Smooth muscle cell (in vitro differentiated cells): ENCODE data around the gene DACH1. TPM values are rescaled to one million over a fixed set of nuclear protein-coding genes. Genes with fewer than 3 reads are reported as not detected.

Source experiments
- DNase-seq: peaks from one replicate; lab custom pipeline; 2025; ENCODE audit not compliant: unreplicated experiment; lab: John Stamatoyannopoulos, UW
- H2AFZ ChIP-seq: fragments of 200-600 bp; sonication (generic); 2 replicates; pipeline ENCODE4 v1.6.0; 2016; ENCODE audit warnings: antibody characterized with exemption, low read depth, mild to moderate bottlenecking
- H3F3A ChIP-seq: fragments of 200-600 bp; sonication (generic); 2 replicates; pipeline ENCODE4 v1.6.0; 2017; ENCODE audit warnings: antibody characterized with exemption, low read depth
- H3K27ac ChIP-seq: fragments of 200-600 bp; sonication (generic); 2 replicates; pipeline ENCODE4 v1.5.1; 2016; ENCODE audit warnings: low read depth, mild to moderate bottlenecking
- H3K27me3 ChIP-seq: fragments of 200-600 bp; sonication (generic); 2 replicates; pipeline ENCODE4 v1.6.1; 2016; ENCODE audit warnings: low read depth, mild to moderate bottlenecking
- H3K36me3 ChIP-seq: fragments of 200-600 bp; sonication (generic); 2 replicates; pipeline ENCODE4 v1.5.1; 2016; ENCODE audit warnings: low read depth
- H3K4me1 ChIP-seq: fragments of 200-600 bp; sonication (generic); 2 replicates; pipeline ENCODE4 v1.5.1; 2016; ENCODE audit warnings: low read depth
- H3K4me2 ChIP-seq: fragments of 200-600 bp; sonication (generic); 2 replicates; pipeline ENCODE4 v1.6.0; 2016; ENCODE audit warnings: mild to moderate bottlenecking
- H3K4me3 ChIP-seq: fragments of 200-600 bp; sonication (generic); 2 replicates; pipeline ENCODE4 v1.5.1; 2016; ENCODE audit warnings: mild to moderate bottlenecking
- H3K79me2 ChIP-seq: fragments of 200-600 bp; sonication (generic); 2 replicates; pipeline ENCODE4 v1.6.0; 2016; ENCODE audit warnings: low read depth, mild to moderate bottlenecking
- H3K9ac ChIP-seq: fragments of 200-600 bp; sonication (generic); 2 replicates; pipeline ENCODE4 v1.6.0; 2016; ENCODE audit warnings: low read depth
- H3K9me3 ChIP-seq: fragments of 200-600 bp; sonication (generic); replicated peaks from 2 replicates; pipeline ENCODE4 v1.5.1; 2016; ENCODE audit warnings: low read depth
- H4K20me1 ChIP-seq: fragments of 200-600 bp; sonication (generic); 2 replicates; pipeline ENCODE4 v1.6.0; 2016; ENCODE audit warnings: low read depth
- WGBS: methylation state at CpG from one replicate; pipeline ENCODE4 v1.1.7; 2016; ENCODE audit warnings: low lambda C conversion rate; 5-methylcytosine and 5-hydroxymethylcytosine counted together
- polyA plus RNA-seq: library from polyadenylated mRNA; unstranded; fragments of >200 nt; fragmentation: Nextera tagmentation; extraction: Ambion mirVana; gene quantifications from 2 replicates; pipeline ENCODE4 v1.2.1, GENCODE V29; 2016
- total RNA-seq: library from RNA; depleted of rRNA; stranded (reverse); fragments of >200 nt; gene quantifications from 2 replicates; pipeline ENCODE4 v1.2.3, GENCODE V29; 2014
- TF ChIP-seq, protein P1 (sequence below): fragments of 200-600 bp; sonication (generic); IDR thresholded peaks from 2 replicates; pipeline ENCODE4 v1.5.1; 2017; ENCODE audit warnings: borderline replicate concordance, mild to moderate bottlenecking, antibody characterized with exemption; ENCODE audit not compliant: insufficient read depth, poor library complexity, severe bottlenecking

DACH1 gene
- total and polyA plus RNA-seq, 2 experiments from 2014 or later: 0.33 to 1.6 TPM

DNA sequence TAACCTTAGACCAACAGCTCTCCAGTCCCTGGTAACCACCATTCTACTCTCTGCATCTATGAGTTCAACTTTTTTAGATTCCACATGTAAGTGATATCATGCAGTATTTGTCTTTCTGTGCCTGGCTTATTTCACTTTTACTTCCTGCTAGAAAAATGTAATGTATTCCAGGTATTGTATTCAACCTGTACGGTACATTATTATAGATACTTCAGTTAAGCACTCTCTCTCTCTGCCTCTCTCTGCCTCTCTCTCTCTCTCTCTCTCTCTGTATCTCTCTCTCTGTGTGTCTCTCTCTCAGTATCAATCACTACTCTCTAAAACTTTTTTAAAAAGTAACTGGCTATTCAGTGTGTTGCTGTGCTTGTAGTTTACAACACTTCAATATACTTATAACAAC, 8.4 kb downstream of the DACH1 start:
- H3K9ac ChIP-seq: no peak overlapping the region

DNA sequence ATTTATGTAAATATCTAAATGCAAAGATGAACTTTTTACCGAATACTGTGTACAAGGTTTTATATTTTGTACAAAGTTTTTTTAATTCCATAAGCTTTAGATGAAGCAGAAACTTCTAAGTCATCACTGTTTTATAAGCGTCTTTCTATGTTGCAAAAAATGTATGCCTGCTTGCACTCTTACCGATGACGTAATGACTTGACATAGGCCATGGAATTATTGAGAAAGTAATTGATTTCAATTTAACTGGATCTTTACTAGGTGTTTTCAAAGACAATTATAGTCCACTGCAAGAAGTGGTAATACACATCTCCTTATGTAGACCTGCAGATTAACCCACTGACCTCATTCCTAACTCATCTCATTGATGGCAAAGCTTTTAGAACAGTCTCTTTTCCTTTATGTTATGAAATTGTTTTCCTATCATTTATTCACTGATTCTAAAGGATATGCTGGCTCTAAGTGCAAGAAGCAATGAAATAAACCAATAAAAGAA, 10.4 kb downstream of the DACH1 start:
- Histone ChIP-seq H3K79me2 (peaks cover 11% of the 10 kb centered on the region), H3K9me3 (no peaks in the 10 kb centered on the region), H4K20me1 (no peaks in the 10 kb centered on the region), H2AFZ (no peak overlapping the region), H3K4me1 (peaks cover 8% of the 10 kb centered on the region), H3F3A (no peaks in the 10 kb centered on the region), H3K4me2 (no peak overlapping the region), H3K4me3 (no peak overlapping the region), H3K36me3 (no peaks in the 10 kb centered on the region), H3K9ac (no peak overlapping the region), H3K27ac (no peak overlapping the region), H3K27me3 (peaks cover 12% of the 10 kb centered on the region)
- WGBS: 98% methylated on average over 4 of the region's 4 CpGs
- no peak for DNase-seq
- TF ChIP-seq, protein P1, sequence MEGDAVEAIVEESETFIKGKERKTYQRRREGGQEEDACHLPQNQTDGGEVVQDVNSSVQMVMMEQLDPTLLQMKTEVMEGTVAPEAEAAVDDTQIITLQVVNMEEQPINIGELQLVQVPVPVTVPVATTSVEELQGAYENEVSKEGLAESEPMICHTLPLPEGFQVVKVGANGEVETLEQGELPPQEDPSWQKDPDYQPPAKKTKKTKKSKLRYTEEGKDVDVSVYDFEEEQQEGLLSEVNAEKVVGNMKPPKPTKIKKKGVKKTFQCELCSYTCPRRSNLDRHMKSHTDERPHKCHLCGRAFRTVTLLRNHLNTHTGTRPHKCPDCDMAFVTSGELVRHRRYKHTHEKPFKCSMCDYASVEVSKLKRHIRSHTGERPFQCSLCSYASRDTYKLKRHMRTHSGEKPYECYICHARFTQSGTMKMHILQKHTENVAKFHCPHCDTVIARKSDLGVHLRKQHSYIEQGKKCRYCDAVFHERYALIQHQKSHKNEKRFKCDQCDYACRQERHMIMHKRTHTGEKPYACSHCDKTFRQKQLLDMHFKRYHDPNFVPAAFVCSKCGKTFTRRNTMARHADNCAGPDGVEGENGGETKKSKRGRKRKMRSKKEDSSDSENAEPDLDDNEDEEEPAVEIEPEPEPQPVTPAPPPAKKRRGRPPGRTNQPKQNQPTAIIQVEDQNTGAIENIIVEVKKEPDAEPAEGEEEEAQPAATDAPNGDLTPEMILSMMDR: no peak

More for the DNA sequence above, 8.4 kb downstream of the DACH1 start:
- H3K36me3 ChIP-seq: no peaks in the 10 kb centered on the region
- WGBS: 0% methylated on average over 1 of the region's 1 CpG
- no peaks in the 10 kb centered on the region for H4K20me1 ChIP-seq
- DNase-seq: no peak
- H3F3A ChIP-seq: no peaks in the 10 kb centered on the region
- TF ChIP-seq, protein P1: no peak
- no peak overlapping the region for H3K4me2 ChIP-seq
- no peak overlapping the region for H2AFZ ChIP-seq
- H3K27me3 ChIP-seq: peaks cover 32% of the 10 kb centered on the region
- no peak overlapping the region for H3K27ac ChIP-seq
- H3K79me2 ChIP-seq: peaks cover 11% of the 10 kb centered on the region
- peaks cover 8% of the 10 kb centered on the region for H3K4me1 ChIP-seq
- H3K4me3 ChIP-seq: no peak overlapping the region
- H3K9me3 ChIP-seq: no peaks in the 10 kb centered on the region

DNA sequence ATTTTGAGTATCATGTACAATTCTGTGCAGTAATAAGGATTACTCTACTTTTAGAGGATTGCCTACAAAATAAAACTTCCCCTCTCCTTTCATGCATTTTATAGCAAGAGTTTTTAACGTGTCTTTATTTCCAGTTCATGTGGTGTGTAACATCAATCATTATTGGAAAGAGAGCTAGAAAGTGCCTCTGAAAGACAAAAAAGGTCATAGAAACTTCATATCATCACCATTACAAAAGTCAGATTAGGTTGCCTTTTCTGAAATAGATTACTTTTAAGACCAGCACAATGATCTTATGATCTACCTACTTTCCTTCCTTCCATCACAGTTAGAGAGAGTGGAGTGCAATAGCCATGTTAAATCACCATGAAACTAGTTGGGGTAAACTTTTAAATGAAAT, 12.6 kb downstream of the DACH1 start:
- 42% methylated on average over 1 of the region's 1 CpG for WGBS
- Histone ChIP-seq H3K4me1 (peaks cover 11% of the 10 kb centered on the region), H4K20me1 (no peaks in the 10 kb centered on the region), H3K79me2 (no peaks in the 10 kb centered on the region), H3K9me3 (no peaks in the 10 kb centered on the region), H3K27ac (no peak overlapping the region), H3K9ac (no peak overlapping the region), H3K4me3 (no peak overlapping the region), H3F3A (no peaks in the 10 kb centered on the region), H3K4me2 (no peak overlapping the region), H2AFZ (no peak overlapping the region), H3K36me3 (no peaks in the 10 kb centered on the region), H3K27me3 (no peaks in the 10 kb centered on the region)
- TF ChIP-seq, protein P1: no peak
- DNase-seq: no peak

DNA sequence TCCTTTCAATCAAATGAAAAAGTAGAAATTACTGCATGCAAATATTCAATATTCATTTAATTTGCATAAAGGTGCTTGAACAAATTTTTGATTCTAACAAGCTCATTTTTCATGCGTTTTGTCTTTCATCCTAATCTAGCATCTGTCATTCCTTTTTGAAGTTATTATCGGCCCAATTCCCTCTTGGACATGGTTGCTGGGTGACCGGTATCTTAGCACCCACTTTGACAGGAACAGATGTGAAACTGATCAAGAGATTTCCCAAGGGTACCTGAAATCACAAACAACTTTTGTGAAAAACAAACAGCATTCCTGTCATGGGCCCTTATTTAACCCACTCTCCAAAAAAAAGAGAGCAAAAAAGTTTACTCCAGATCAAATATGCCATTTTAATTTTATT, 13.3 kb downstream of the DACH1 start:
- Histone ChIP-seq H3F3A (no peaks in the 10 kb centered on the region), H3K4me1 (peaks cover 11% of the 10 kb centered on the region), H4K20me1 (no peaks in the 10 kb centered on the region), H3K27me3 (no peaks in the 10 kb centered on the region), H3K36me3 (no peaks in the 10 kb centered on the region), H2AFZ (no peak overlapping the region), H3K79me2 (no peaks in the 10 kb centered on the region), H3K9ac (no peak overlapping the region), H3K9me3 (no peaks in the 10 kb centered on the region), H3K27ac (no peak overlapping the region), H3K4me2 (no peak overlapping the region), H3K4me3 (no peak overlapping the region)
- no peak for DNase-seq
- TF ChIP-seq, protein P1: no peak
- 92% methylated on average over 3 of the region's 3 CpGs for WGBS
